T-helper 1 cell treated with Interleukin-12 subunit alpha and Interleukin-12 subunit beta and Interleukin-4 antibody, amounts not matched to agents 30 μg/mL and 1 μg/mL, for 36 hours (primary cell): ENCODE data around the gene ROS1.
"Not testable (repeated sequence)": the region's sequence is repeated elsewhere in the genome, so short reads cannot be mapped to it uniquely, and the experiment has no call there.

ENCODE experiments used
- H3K27ac Mint-ChIP-seq: one replicate; pipeline ENCODE4 v1.8.0; 2021; ENCODE audit warnings: mild to moderate bottlenecking, mixed read lengths
- H3K27me3 Mint-ChIP-seq: one replicate; pipeline ENCODE4 v1.8.0; 2021; ENCODE audit warnings: low read depth, mixed read lengths
- H3K36me3 Mint-ChIP-seq: one replicate; pipeline ENCODE4 v1.8.0; 2021; ENCODE audit warnings: low read depth, mixed read lengths
- H3K4me1 Mint-ChIP-seq: one replicate; pipeline ENCODE4 v1.8.0; 2021; ENCODE audit warnings: low read depth, mixed read lengths
- H3K4me3 Mint-ChIP-seq: one replicate; pipeline ENCODE4 v1.8.0; 2021; ENCODE audit warnings: mild to moderate bottlenecking, moderate library complexity, mixed read lengths
- H3K9me3 Mint-ChIP-seq: one replicate; pipeline ENCODE4 v1.8.0; 2021; ENCODE audit warnings: mixed read lengths

ROS1 gene

DNA sequence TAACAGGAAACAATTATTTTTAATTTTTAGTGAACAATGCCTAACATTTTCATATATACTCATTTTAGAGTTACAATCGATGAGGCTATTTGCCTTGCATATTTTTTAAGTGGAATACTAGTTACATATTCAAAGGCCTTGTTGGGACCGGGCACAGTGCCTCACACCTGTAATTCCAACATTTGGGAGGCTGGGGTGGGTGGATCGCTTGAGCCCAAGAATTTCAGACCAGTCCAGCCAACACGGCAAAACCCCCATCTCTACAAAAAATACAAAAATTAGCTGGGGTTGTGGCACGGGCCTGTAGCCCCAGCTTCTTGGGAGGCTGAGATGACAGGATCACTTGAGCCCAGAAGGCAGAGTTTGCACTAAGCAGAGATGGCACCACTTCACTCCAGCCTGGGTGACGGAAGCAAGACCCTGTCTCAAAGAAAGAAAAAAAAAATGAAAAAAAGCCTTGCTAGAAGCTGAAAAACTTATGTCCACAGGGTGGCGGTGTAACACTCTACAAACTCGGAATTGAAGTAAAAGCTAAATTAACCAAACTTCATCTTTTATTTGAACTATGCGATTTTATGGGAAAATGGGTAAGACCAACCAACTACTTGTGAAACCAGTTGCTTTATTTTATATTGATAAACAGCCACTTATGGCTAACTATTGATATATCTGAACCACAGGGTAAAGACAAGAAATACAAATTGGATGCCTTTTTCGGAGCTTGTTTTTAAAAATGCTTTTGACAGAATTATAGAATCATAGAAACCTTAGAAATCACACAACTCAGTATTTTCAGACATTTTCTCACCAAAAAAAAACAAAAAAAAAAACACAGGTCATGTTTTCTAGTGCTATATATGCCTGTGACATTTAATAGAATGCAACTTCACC is 24.1 kb upstream of the ROS1 start:
- Mint-ChIP-seq H3K36me3 (no peaks in the 10 kb centered on the region), H3K4me1 (no peaks in the 10 kb centered on the region), H3K9me3 (no peaks in the 10 kb centered on the region), H3K27me3 (peaks cover 66% of the 10 kb centered on the region), H3K4me3 (no peak overlapping the region), H3K27ac (no peak overlapping the region)

DNA sequence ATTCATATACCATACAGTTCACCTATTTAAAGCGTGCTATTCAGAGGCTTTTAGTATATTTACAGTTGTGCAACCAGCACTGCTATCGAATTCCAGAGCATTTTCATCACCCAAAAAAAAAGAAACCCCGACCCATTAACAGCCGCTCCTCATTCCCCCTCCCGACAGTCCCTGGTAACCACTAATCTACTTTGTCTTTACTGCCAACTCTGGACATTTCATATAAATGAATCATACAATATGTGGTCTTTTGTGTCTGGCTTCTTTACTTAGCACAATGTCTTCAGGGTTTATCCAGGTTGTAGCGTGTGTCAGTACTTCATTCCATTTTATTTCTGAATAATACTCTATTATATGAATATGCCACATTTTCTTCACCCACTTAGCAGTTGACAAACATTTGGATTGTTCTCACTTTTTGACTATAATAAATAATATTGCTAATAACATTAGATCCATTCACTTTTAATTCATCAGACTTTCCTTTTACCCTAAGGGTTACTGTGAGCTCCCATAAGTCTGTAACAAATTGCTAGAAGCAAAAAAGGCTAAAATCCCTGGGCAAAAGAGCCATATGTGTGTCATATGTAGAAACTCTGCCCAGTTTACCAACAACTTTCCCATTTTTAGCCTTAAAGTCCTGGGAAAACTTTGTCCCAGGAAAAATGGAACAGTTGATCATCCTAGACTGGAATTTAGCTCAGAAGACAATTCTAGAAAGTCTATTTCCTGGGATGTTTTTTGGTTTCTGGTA is 23.2 kb upstream of the ROS1 start:
- Mint-ChIP-seq H3K4me1 (no peaks in the 10 kb centered on the region), H3K9me3 (no peaks in the 10 kb centered on the region), H3K4me3 (no peak overlapping the region), H3K36me3 (no peaks in the 10 kb centered on the region), H3K27ac (no peak overlapping the region), H3K27me3 (peaks cover 57% of the 10 kb centered on the region)

DNA sequence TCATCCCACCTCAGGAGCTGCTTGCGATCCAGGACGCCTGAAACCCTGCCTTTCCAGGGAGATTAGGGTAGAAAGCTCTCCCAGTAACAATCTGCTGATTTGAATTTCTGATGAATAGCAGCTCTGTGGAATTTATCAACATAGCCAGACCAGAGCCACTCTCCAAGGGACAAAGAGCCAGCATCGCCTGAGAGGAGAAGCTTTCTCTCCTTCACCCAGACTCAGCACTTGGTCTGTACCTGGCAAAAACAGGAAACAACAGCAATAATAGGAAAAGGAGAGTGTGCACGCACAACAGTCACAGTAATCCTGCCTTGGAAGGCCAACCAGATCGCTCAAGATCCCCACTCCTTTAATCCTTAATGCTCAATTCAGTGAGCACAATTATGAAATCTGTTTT is 22.3 kb upstream of the ROS1 start:
- peaks cover 57% of the 10 kb centered on the region for H3K27me3 Mint-ChIP-seq
- H3K4me1 Mint-ChIP-seq, result no peaks in the 10 kb centered on the region
- no peaks in the 10 kb centered on the region for H3K9me3 Mint-ChIP-seq
- H3K27ac Mint-ChIP-seq, result no peak overlapping the region
- H3K4me3 Mint-ChIP-seq, result no peak overlapping the region
- H3K36me3 Mint-ChIP-seq, result no peaks in the 10 kb centered on the region

DNA sequence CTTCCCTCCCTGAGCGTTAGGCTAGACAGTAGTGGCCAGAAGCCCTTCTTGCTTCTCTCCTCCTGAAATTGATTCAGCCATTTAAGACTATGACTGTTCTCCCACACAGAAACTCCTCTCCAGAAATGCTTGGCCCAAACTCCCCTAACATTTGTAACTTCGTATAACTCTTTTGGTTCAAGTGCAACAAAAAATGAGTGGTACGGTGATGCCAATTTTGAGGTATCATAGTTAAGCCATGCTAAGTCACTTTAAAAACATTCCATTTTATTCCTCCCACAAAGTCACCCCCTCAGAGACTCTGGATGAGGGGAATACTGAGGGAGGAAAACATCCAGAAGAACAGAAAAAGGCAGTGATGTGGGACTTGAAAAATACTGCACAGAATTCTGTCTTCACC is 21.1 kb upstream of the ROS1 start:
- H3K9me3 Mint-ChIP-seq, result no peaks in the 10 kb centered on the region
- no peaks in the 10 kb centered on the region for H3K4me1 Mint-ChIP-seq
- H3K36me3 Mint-ChIP-seq, result no peaks in the 10 kb centered on the region
- no peak overlapping the region for H3K27ac Mint-ChIP-seq
- H3K4me3 Mint-ChIP-seq, result no peak overlapping the region
- H3K27me3 Mint-ChIP-seq, result peaks cover 60% of the 10 kb centered on the region

DNA sequence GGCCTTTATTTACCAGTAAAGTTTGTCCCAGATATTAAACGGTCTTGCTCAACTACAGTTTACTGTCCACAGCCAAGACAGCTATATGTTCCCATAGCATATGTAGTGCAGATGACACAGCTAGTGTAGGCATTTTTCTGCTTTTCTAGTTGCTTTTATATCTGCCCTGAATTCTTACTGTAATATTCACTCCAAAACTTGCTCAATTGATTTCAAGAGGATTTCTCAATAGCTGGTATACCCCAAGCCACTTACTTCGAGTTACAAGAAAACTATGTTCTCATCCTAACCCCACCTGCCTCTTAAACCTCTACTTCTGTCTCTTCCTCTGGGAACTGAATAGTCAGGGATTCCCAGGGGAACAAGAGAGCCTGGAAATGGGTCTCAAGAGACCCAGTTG is 18.9 kb upstream of the ROS1 start:
- H3K27me3 Mint-ChIP-seq, result peaks cover 47% of the 10 kb centered on the region
- H3K36me3 Mint-ChIP-seq, result no peaks in the 10 kb centered on the region
- no peaks in the 10 kb centered on the region for H3K4me1 Mint-ChIP-seq
- no peak overlapping the region for H3K27ac Mint-ChIP-seq
- no peak overlapping the region for H3K4me3 Mint-ChIP-seq
- no peaks in the 10 kb centered on the region for H3K9me3 Mint-ChIP-seq

DNA sequence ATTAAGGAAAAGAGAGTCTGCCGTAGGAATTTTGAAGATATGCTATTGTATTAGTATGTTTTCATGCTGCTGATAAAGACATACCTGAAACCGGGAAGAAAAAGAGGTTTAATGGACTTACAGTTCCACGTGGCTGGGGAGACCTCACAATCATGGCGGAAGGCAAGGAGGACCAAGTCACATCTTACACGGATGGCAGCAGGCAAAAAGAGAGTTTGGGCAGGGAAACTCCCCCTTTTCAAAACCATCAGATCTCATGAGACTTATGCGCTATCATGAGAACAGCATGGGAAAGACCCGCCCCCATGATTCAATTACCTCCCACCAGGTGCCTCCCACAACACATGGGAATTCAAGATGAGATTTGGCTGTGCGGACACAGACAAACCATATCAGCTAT is 16.6 kb upstream of the ROS1 start:
- H3K9me3 Mint-ChIP-seq, H3K36me3 Mint-ChIP-seq, H3K4me1 Mint-ChIP-seq, H3K4me3 Mint-ChIP-seq, H3K27ac Mint-ChIP-seq: not testable (repeated sequence)
- peaks cover 31% of the 10 kb centered on the region for H3K27me3 Mint-ChIP-seq

DNA sequence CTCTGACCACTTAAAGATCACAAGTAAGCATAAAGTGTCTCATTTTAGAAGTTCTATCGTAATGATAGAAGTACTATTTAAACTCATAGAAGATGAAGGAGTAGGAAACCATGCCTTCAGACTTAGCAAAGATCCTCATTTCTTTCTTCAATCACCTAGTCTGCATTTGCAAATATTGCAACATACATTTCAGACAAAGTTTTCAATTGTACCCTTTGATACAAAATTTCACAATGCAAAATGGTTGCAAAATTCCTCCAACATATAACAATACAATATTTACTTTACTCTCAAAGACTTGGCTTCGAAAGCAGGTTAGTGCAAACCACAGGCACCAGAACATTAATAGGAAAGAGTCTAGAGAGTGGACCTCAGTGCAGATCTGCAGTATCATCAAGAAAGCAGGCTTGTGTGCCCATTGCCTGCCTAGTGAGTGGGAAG is 16.1 kb upstream of the ROS1 start:
- no peaks in the 10 kb centered on the region for H3K4me1 Mint-ChIP-seq
- H3K27ac Mint-ChIP-seq, result no peak overlapping the region
- H3K9me3 Mint-ChIP-seq, result no peaks in the 10 kb centered on the region
- no peaks in the 10 kb centered on the region for H3K36me3 Mint-ChIP-seq
- no peak overlapping the region for H3K4me3 Mint-ChIP-seq
- H3K27me3 Mint-ChIP-seq, result peaks cover 28% of the 10 kb centered on the region

DNA sequence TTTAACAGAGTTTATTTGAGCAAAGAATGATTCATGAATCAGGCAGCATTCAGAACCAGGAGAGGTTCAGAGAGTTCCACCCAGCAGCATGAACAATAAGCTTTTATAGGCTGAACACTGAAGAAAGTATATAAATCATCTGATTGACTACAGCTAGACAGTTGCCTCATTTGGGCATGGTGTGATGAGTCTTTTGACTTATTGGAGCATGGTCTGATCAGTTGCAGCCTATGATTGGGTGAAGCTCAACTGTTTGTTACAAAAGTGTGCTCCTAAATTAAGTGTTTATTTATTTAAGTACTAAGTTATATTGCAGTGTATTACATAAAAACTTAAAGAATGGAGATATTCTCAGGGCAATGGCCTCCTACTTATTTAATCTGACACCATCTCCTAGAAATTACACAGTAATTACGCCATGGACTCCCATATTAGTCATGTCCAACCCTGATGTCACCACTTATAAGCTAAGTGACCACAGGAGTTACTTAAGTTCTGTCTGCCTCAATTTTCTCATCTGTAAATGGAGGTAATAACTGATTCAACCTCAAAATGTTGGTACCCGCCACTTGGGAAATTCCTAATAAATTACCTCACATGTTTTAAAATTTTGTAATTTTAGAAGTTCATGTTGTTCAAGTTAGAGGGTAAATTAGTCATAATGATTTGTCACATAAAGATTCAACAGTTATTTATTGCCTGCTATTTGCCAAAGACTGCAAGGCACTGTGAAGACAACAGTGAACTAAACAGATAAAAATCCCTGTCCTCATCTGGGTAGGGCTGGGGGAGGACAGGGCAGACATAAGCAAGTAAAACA is 15.2 kb upstream of the ROS1 start:
- Mint-ChIP-seq H3K27me3 (peaks cover 25% of the 10 kb centered on the region), H3K4me1 (no peaks in the 10 kb centered on the region), H3K9me3 (no peaks in the 10 kb centered on the region), H3K36me3 (no peaks in the 10 kb centered on the region), H3K27ac (no peak overlapping the region), H3K4me3 (no peak overlapping the region)

DNA sequence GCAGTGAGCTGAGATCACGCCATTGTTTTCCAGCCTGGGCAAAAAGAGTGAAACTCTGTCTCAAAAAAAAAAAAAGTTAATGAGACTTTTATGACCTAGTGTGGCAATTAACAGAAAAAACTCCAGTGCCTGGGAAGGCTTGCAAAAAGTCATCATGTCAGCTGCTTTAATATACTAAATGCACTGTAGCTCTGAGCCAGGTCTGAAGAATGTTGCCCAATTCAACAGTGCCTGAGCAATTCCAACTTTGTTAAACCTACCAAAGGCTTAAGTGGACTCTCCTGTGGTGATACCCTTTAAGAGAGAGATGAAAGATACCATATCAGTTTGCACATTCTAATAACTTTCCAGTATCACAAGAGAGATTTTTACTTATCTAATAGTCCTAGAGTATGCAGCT is 6.5 kb upstream of the ROS1 start:
- Mint-ChIP-seq H3K4me1 (no peaks in the 10 kb centered on the region), H3K4me3 (no peak overlapping the region), H3K27ac (no peak overlapping the region), H3K27me3 (peaks cover 33% of the 10 kb centered on the region), H3K36me3 (no peaks in the 10 kb centered on the region), H3K9me3 (no peaks in the 10 kb centered on the region)

DNA sequence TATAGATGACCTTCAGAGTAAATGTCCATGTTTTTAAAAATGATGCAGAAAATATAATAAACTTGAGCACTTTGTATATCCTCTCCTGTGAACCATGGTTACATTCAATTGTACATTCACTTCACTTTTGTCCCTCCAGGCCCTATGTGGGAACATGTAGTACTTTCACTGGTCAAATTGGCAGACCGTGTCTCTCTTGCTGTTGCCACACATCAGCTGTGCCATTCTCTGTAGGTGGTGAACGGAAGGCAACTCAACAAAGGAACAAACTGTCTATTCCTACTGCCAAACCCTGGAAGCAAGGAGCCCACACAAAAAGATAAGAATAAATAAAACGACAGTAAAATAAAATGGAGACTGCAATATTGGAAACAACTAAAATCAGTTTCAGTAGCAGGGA is 2.0 kb downstream of the ROS1 start:
- Mint-ChIP-seq H3K4me3 (no peak overlapping the region), H3K4me1 (no peaks in the 10 kb centered on the region), H3K36me3 (no peaks in the 10 kb centered on the region), H3K27me3 (peaks cover 23% of the 10 kb centered on the region), H3K27ac (no peak overlapping the region), H3K9me3 (no peaks in the 10 kb centered on the region)

DNA sequence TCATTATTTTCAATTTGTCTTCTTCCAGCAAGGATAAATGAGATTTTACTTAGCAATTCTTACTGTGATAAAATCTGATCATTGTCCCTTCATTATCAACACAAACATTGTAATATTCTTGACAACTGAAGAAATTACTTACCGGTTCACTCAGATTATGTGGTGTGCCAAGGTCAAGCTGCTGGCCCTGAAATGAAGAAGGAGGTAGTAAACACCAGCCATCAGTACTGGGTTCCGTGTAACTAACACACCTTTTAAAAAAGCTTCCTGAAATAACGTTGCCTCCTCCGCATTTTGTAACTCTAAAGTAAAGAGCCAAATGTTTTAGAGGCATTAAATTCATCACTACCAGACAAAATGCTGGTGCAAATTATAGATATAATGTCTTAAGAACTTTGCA is 7.4 kb downstream of the ROS1 start:
- Mint-ChIP-seq H3K4me3 (no peak overlapping the region), H3K27ac (no peak overlapping the region), H3K27me3 (peaks cover 22% of the 10 kb centered on the region), H3K4me1 (no peaks in the 10 kb centered on the region), H3K9me3 (no peaks in the 10 kb centered on the region), H3K36me3 (no peaks in the 10 kb centered on the region)

DNA sequence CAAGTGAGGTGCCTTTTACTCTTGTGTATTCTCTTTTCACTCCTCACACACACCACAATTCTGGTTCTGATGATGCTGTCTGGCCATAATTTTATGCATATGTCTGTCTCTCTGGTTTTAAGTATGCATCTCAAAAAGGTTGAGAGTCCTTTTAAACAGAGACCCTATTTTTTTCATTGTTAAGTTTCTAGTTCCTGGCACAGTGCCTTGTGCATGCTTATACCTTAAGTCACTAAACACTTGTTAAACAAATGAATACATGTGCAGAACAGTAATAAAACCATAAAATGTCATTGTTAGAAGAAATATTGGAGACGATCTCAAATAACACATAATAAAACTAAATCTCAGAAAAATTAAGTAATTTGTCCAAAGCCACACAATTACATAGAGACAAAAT is 7.9 kb downstream of the ROS1 start:
- Mint-ChIP-seq H3K9me3 (no peaks in the 10 kb centered on the region), H3K4me3 (no peak overlapping the region), H3K27ac (no peak overlapping the region), H3K27me3 (peaks cover 18% of the 10 kb centered on the region), H3K36me3 (no peaks in the 10 kb centered on the region), H3K4me1 (no peaks in the 10 kb centered on the region)

DNA sequence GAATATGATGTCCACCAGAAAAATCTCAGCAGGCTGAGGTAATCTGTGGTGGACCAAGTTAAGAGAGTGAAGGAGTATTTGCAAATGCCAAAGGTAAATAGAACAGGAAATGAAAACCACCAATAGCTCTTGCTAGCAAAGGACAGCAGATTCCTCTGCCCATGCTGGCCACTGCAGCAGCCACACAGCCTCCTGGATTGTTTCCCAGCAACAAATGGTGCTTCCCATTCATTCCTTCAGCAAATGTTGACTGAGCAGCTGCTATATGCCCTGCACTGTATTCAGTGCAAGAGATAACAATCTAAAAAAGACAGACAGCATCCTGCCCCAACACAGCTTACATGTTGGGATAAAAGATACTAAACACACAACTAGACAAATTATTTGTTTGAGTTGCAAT is 11.0 kb downstream of the ROS1 start:
- H3K9me3 Mint-ChIP-seq, result no peaks in the 10 kb centered on the region
- no peak overlapping the region for H3K4me3 Mint-ChIP-seq
- H3K4me1 Mint-ChIP-seq, result no peaks in the 10 kb centered on the region
- H3K27ac Mint-ChIP-seq, result no peak overlapping the region
- H3K27me3 Mint-ChIP-seq, result peaks cover 20% of the 10 kb centered on the region
- no peaks in the 10 kb centered on the region for H3K36me3 Mint-ChIP-seq

DNA sequence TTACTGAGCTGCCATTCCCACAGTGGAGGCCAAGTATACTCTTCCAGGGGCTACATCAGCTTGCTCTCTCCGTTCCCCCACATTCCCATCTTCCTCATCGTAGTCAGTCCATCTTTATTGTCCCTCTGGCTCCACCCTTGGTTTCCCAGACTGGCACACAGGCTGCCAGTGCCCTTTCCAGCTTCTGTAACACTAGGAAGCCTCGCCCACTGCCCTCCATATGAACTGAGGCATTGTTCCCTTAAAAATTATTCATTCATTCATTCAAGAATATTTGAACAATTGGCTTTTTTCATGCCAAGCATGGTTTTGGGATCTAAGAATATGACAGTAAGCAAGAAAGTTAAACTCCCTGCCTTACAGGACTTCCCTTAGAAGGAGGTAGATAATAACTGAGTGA is 14.3 kb downstream of the ROS1 start:
- Mint-ChIP-seq H3K9me3 (no peaks in the 10 kb centered on the region), H3K36me3 (no peaks in the 10 kb centered on the region)

More for the DNA sequence above, 14.3 kb downstream of the ROS1 start:
- Mint-ChIP-seq H3K27me3 (peaks cover 14% of the 10 kb centered on the region), H3K4me1 (no peaks in the 10 kb centered on the region), H3K27ac (no peak overlapping the region), H3K4me3 (no peak overlapping the region)
